Ovary (tissue), 9 donors: ENCODE data around the gene ACTN2. TPM values are rescaled to one million over a fixed set of nuclear protein-coding genes. Genes with fewer than 3 reads are reported as not detected.

Experiments used
- DNase-seq, 5 donors: peaks; one replicate each; pipeline ENCODE4 v3.0.0-alpha.2; 2019 to 2020
- H3K27ac ChIP-seq, 2 donors: fragments of 200-600 bp; one replicate each; pipeline versions ENCODE4 v1.5.1 to v1.8.0; 2019 to 2022
- H3K27me3 ChIP-seq: fragments of 200-600 bp; one replicate; pipeline ENCODE4 v1.8.0; 2022
- H3K36me3 ChIP-seq: fragments of 200-600 bp; sonication (generic); one replicate; pipeline ENCODE4 v1.5.1; 2019
- H3K4me1 ChIP-seq: one replicate; pipeline ENCODE4 v1.8.1; 2013; ENCODE audit warnings: mild to moderate bottlenecking, moderate library complexity; ENCODE audit not compliant: insufficient read depth
- H3K4me3 ChIP-seq: fragments of 200-600 bp; sonication (generic); one replicate; pipeline ENCODE4 v1.5.1; 2017
- H3K9me3 ChIP-seq, 2 donors: fragments of 200-600 bp in 1 of 2; sonication (generic) in 1 of 2; one replicate each; pipeline versions ENCODE4 v1.5.1 to v1.8.1; 2013 to 2019; ENCODE audit warnings: mild to moderate bottlenecking in 1 of 2, moderate library complexity in 1 of 2
- CTCF ChIP-seq, 3 donors: fragments of 450-650 bp in 2 of 3; fragments of 200-600 bp in 1 of 3; IDR thresholded peaks; one replicate each; pipeline versions ENCODE4 v1.5.1 to v1.8.0; 2016 to 2022; ENCODE audit warnings: antibody characterized with exemption in 3 of 3, mild to moderate bottlenecking in 1 of 3
- EP300 ChIP-seq: sonication (generic); formaldehyde crosslinking; IDR thresholded peaks from one replicate; pipeline ENCODE4 v1.6.1; 2017; ENCODE audit warnings: antibody characterized with exemption
- POLR2A ChIP-seq: fragments of 450-650 bp; IDR thresholded peaks from one replicate; pipeline ENCODE4 v1.6.1; 2017; ENCODE audit warnings: antibody characterized with exemption, mild to moderate bottlenecking, moderate library complexity
- WGBS, 3 donors: extraction: QIAGEN DNeasy Blood & Tissue Kit in 1 of 3; methylation state at CpG; one replicate each; pipeline versions ENCODE4 v1.1.5 to v1.1.7; 2013 to 2017; 5-methylcytosine and 5-hydroxymethylcytosine counted together
- intact Hi-C, 4 donors: fragments of 100-400 bp; cut with DNase I; formaldehyde crosslinking; loops; one replicate each; pipeline versions ENCODE4 v1.11.0 to v1.15.1; 2022 to 2023
- polyA plus RNA-seq, 2 donors: library from polyadenylated mRNA; stranded (reverse); fragments of 200-250 nt in 1 of 2; fragments of 350-450 nt in 1 of 2; fragmentation: Illumina TruSeq in 1 of 2; extraction: RNeasy Lipid Tissue Mini Kit (QIAGEN cat#74804) in 1 of 2; gene quantifications; one replicate each; pipeline ENCODE4 v1.2.3, GENCODE V29; 2013 to 2014
- total RNA-seq, 7 donors: library from RNA; depleted of rRNA in 2 of 7; stranded (reverse); fragments of >200 nt in 2 of 7; fragmentation: NEBNext Ultra II Directional in 3 of 7; extraction: Animal tissue kit (Norgen Biotek cat#: 25700) in 3 of 7; gene quantifications; one replicate each; pipeline versions ENCODE4 v1.1.0 to v1.2.4, GENCODE V29; 2016 to 2023
- donor health status: DM: no; HTN: no; CAD: no; lungs with moderate emphysema.
- donor health status: DM: no; HTN: no; CAD: no.
- donor health status: Bipolar disorder and iron deficiency.
- donor health status: DM: yes; HTN: yes; CAD: no.
- donor health status: DM: no; HTN: no; CAD: no.
- donor health status: DM: yes; HTN: yes; CAD: no.

ACTN2 gene
- total and polyA plus RNA-seq, 9 donors = 0.34 to 2.7 (median 1.1) TPM

DNA sequence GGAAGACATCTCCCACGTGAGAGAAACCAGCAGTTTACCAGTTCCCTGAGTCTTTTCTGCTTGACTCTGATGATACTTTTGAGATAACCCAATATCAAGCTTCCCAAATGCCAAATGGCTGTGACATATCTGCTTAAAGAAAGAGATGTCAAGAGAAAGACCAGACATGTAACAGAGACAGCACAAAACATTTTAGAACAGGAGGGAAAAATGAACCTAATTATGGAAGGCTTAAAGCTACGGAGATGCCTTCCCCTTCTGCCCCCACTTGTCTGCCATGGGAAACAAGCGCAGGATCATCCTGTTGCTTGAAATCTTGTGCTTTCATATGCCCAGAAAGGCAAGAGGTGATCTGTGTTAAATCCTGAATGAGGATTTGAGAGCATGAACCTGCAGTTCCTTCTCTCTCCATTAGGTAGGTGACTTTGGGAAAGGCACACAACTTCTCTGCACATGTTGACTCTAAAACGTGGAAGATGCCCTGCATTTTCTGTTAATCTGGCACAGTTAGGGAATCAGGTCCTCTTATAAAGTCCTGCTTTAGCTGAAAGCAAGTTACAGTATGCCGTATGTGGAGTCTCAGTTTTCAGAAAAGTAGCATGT, 62.1 kb downstream of the ACTN2 start:
- no peak for DNase-seq
- Histone ChIP-seq H3K4me1 (no peaks in the 10 kb centered on the region), H3K36me3 (no peaks in the 10 kb centered on the region), H3K27ac (no peak overlapping the region), H3K9me3 (no peaks in the 10 kb centered on the region), H3K4me3 (no peak overlapping the region), H3K27me3 (no peaks in the 10 kb centered on the region)
- intact Hi-C loops = no loop called here
- TF ChIP-seq POLR2A = no peak
- TF ChIP-seq EP300 = no peak
- TF ChIP-seq CTCF (IDR thresholded peaks at IDR 0.05) = no peak
- WGBS, 3 donors = 78 to 80% (median 78%) methylated on average over 5 of the region's 5 CpGs

GRCh38 chr1:236750928-236751327, 64.6 kb downstream of the ACTN2 start:
- Histone ChIP-seq H3K9me3 (no peaks in the 10 kb centered on the region), H3K27me3 (no peaks in the 10 kb centered on the region), H3K36me3 (no peaks in the 10 kb centered on the region), H3K4me1 (no peaks in the 10 kb centered on the region), H3K27ac (no peak overlapping the region), H3K4me3 (no peak overlapping the region)
- DNase-seq = no peak
- intact Hi-C loops = no loop called here
- WGBS, 3 donors = 79 to 95% (median 92%) methylated on average over 3 of the region's 3 CpGs
- no peak for TF ChIP-seq CTCF (IDR thresholded peaks at IDR 0.05)
- no peak for TF ChIP-seq EP300
- no peak for TF ChIP-seq POLR2A

DNA sequence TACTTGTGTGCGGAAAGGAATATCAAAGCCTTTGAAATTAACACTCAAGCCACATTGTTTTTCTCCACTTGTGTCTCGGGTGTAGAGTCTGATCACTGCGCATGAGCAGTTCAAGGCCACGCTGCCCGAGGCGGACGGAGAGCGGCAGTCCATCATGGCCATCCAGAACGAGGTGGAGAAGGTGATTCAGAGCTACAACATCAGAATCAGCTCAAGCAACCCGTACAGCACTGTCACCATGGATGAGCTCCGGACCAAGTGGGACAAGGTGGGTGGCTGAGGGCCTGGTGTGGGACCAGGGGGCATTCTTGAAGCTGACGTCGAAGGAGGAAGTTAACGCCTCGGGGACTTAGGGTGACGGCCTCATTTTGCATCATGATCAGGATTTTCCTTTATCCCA, 65.1 kb downstream of the ACTN2 start:
- Histone ChIP-seq H3K9me3 (no peaks in the 10 kb centered on the region), H3K27me3 (no peaks in the 10 kb centered on the region), H3K27ac (no peak overlapping the region), H3K36me3 (no peaks in the 10 kb centered on the region), H3K4me3 (no peak overlapping the region), H3K4me1 (no peaks in the 10 kb centered on the region)
- WGBS, 3 donors = 81 to 87% (median 85%) methylated on average over 16 of the region's 16 CpGs
- TF ChIP-seq CTCF (IDR thresholded peaks at IDR 0.05) = no peak
- no peak for TF ChIP-seq POLR2A
- no peak for TF ChIP-seq EP300
- intact Hi-C loops = no loop called here
- no peak for DNase-seq

- TF ChIP-seq CTCF (IDR thresholded peaks at IDR 0.05) = no peak
- DNase-seq = no peak
- Histone ChIP-seq H3K4me1 (no peaks in the 10 kb centered on the region), H3K27me3 (no peaks in the 10 kb centered on the region), H3K9me3 (no peaks in the 10 kb centered on the region), H3K27ac (no peak overlapping the region), H3K36me3 (no peaks in the 10 kb centered on the region), H3K4me3 (no peak overlapping the region)
- intact Hi-C loops = no loop called here
- 80 to 84% (median 80%) methylated on average over 4 of the region's 4 CpGs for WGBS, 3 donors
These were observed 65.6 kb downstream of the ACTN2 start for GRCh38 chr1:236751935-236752334.
